K562 (cell line): ENCODE data around the gene GOT1.

ENCODE experiments used
- CHCHD3 ChIP-seq: fragments of 250-450 bp; sonication (Bioruptor Pico); IDR thresholded peaks from 2 replicates; pipeline ENCODE4 v2.1.2; 2022; ENCODE audit warnings: mild to moderate bottlenecking
- JUN ChIP-seq, 2 experiments: sonication (generic) in 1 of 2; formaldehyde crosslinking in 1 of 2; IDR thresholded peaks; 2 replicates each; pipeline versions ENCODE4 v1.6.1 to v1.8.0; 2012 to 2022; ENCODE audit warnings: borderline replicate concordance in 2 of 2, mild to moderate bottlenecking in 2 of 2, improper control_type of control experiment in 1 of 2, low read depth in 1 of 2, low read length in 1 of 2, missing genetic modification reagents in 1 of 2
- JUNB ChIP-seq: fragments of 450-650 bp; formaldehyde crosslinking; conservative IDR thresholded peaks from 2 replicates; pipeline ENCODE4 v1.4.0; 2020; ENCODE audit warnings: mild to moderate bottlenecking
- MXD1 ChIP-seq: fragments of 250-450 bp; sonication (Bioruptor Pico); IDR thresholded peaks from 2 replicates; pipeline ENCODE4 v1.8.0; 2021; ENCODE audit warnings: borderline replicate concordance, mild to moderate bottlenecking, moderate library complexity; ENCODE audit not compliant: poor library complexity, severe bottlenecking
- ZBED1 ChIP-seq: IDR thresholded peaks from 2 replicates; pipeline ENCODE4 v1.6.1; 2014

- no peak for TF ChIP-seq MXD1 (CRISPR knock-in tag)
- no peak for TF ChIP-seq CHCHD3 (CRISPR knock-in tag)
- TF ChIP-seq JUN (IDR thresholded peaks at IDR 0.05; ENCODE audit: borderline replicate concordance, low read depth, low read length), result peak; percentile 46; the same call in 1 of the 2 replicates
- TF ChIP-seq JUN (CRISPR knock-in tag; IDR thresholded peaks at IDR 0.05; ENCODE audit: borderline replicate concordance), result no peak
- no peak for TF ChIP-seq ZBED1
- no peak for TF ChIP-seq JUNB (CRISPR knock-in tag)
Measured at GRCh38 chr10:99430451-99431189, at the start of gene GOT1.
